Measurements from ENCODE around the gene DHX30. TPM values are rescaled to one million over a fixed set of nuclear protein-coding genes. Genes with fewer than 3 reads are reported as not detected.
A peak's percentile ranks its signal among the peaks of the same experiment; 100 is the strongest.

The DHX30 gene
- total and polyA plus RNA-seq, 9 of the 15 experiments (the other 6 are each of a cell fraction or from before 2014, with no cell fraction given) = 12.3 to 158 (median 79.0) TPM

- ChIA-PET POLR2A (interaction anchor here (0.6 to 2.9 kb wide), 2 partner anchors 10 to 50 kb away, joined by 3 to 10 read pairs; no protein-coding TSS in a partner anchor), CTCF (ENCODE audit: low intra/inter-chr PET ratio) (interaction anchor here (0.6 kb wide), 1 partner anchor 37 kb away, joined by 3 read pairs; no protein-coding TSS in a partner anchor)
- H3K27ac ChIP-seq (ENCODE audit: extremely low read depth, low read depth, low read length) = no peak overlapping the region
- H2AFZ ChIP-seq (ENCODE audit: low read depth, low read length) = no peak overlapping the region
- no peaks in the 10 kb centered on the region for H3K27me3 ChIP-seq (ENCODE audit: control insufficient read depth in 2 of 2, insufficient read depth in 2 of 2, low read length in 2 of 2)
- BruUV-seq (replicated peaks) = no TSS peak
- H3K9me3 ChIP-seq (replicated peaks; ENCODE audit: control insufficient read depth, insufficient read depth, low read depth, low read length) = no peaks in the 10 kb centered on the region
- H3K4me2 ChIP-seq (ENCODE audit: insufficient read depth, low read length) = no peak overlapping the region
- no peak for FAIRE-seq
- DNase-seq (ENCODE audit: extremely low read depth in 1 of 4, low spot score in 3 of 4) = no peak
- WGBS (ENCODE audit: insufficient coverage, low coverage, missing lambda C conversion rate) = 84% methylated on average over 2 of the region's 2 CpGs
- TF ChIP-seq CXXC5 (CRISPR knock-in tag; IDR thresholded peaks at IDR 0.05) = no peak
- no peak for TF ChIP-seq NFIC (IDR thresholded peaks at IDR 0.05)
- no peak for TF ChIP-seq POLR2A (conservative IDR thresholded peaks at IDR 0.05)
- no peak for TF ChIP-seq RNF219 (CRISPR knock-in tag; IDR thresholded peaks at IDR 0.05)
- TF ChIP-seq ZNF239 (CRISPR knock-in tag; IDR thresholded peaks at IDR 0.05) = no peak
- no peak for TF ChIP-seq ZBTB2 (IDR thresholded peaks at IDR 0.05)
- no peaks in the 10 kb centered on the region for H3K79me2 ChIP-seq (ENCODE audit: control insufficient read depth, insufficient read depth, low read length)
- H3K36me3 ChIP-seq (ENCODE audit: control insufficient read depth, insufficient read depth, low read length) = peaks cover 18% of the 10 kb centered on the region; the same call in 2 of the 3 replicates
- peak; percentile 45; the same call in 1 of the 3 replicates for ATAC-seq
- H3K9me1 ChIP-seq (ENCODE audit: control insufficient read depth, insufficient read depth, low read length) = no peaks in the 10 kb centered on the region
- H4K20me1 ChIP-seq (replicated peaks; ENCODE audit: control insufficient read depth, insufficient read depth, low read length) = no peaks in the 10 kb centered on the region
- H3K4me1 ChIP-seq (replicated peaks in 1 of 2; ENCODE audit: control insufficient read depth in 2 of 2, insufficient read depth in 2 of 2, low read length in 2 of 2) = no peaks in the 10 kb centered on the region; a peak in 2 of 5 replicates
- no peak overlapping the region for H3K4me3 ChIP-seq
- in situ Hi-C loops (cut with MboI) = no loop called here
- intact Hi-C loops (cut with micrococcal nuclease) = no loop called here
- H3K9ac ChIP-seq (ENCODE audit: insufficient read depth in 1 of 2, low read depth in 2 of 2, low read length in 2 of 2) = no peak overlapping the region
Observed at GRCh38 chr3:47882338-47882737, 79.4 kb downstream of the DHX30 start.
